Coronary artery (tissue), 2 donors: ENCODE data around the gene MDM1.

Source experiments
- DNase-seq: peaks from one replicate; pipeline ENCODE4 v3.0.0-alpha.2; 2017; ENCODE audit warnings: low spot score
- H3K27ac ChIP-seq, 2 donors: fragments of 200-600 bp; sonication (generic); one replicate each; pipeline ENCODE4 v1.5.1; 2016 to 2019
- H3K4me3 ChIP-seq: fragments of 200-600 bp; sonication (generic); 2 replicates; pipeline ENCODE4 v1.5.1; 2016; ENCODE audit warnings: mild to moderate bottlenecking, moderate library complexity
- TF ChIP-seq, protein P1 (sequence below): fragments of 200-600 bp; sonication (generic); IDR thresholded peaks from one replicate; pipeline ENCODE4 v1.5.1; 2019; ENCODE audit warnings: antibody characterized with exemption

The MDM1 gene

GRCh38 chr12:68321140-68321539, 11.0 kb downstream of the MDM1 start:
- DNase-seq = no peak
- TF ChIP-seq, protein P1, sequence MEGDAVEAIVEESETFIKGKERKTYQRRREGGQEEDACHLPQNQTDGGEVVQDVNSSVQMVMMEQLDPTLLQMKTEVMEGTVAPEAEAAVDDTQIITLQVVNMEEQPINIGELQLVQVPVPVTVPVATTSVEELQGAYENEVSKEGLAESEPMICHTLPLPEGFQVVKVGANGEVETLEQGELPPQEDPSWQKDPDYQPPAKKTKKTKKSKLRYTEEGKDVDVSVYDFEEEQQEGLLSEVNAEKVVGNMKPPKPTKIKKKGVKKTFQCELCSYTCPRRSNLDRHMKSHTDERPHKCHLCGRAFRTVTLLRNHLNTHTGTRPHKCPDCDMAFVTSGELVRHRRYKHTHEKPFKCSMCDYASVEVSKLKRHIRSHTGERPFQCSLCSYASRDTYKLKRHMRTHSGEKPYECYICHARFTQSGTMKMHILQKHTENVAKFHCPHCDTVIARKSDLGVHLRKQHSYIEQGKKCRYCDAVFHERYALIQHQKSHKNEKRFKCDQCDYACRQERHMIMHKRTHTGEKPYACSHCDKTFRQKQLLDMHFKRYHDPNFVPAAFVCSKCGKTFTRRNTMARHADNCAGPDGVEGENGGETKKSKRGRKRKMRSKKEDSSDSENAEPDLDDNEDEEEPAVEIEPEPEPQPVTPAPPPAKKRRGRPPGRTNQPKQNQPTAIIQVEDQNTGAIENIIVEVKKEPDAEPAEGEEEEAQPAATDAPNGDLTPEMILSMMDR = no peak
- no peak overlapping the region for H3K27ac ChIP-seq

GRCh38 chr12:68319988-68320623, 12.1 kb downstream of the MDM1 start:
- TF ChIP-seq, protein P1 = no peak
- DNase-seq = no peak
- Histone ChIP-seq H3K27ac (peak overlapping the region in 1 of 2 donors; percentile 22), H3K4me3 (no peak overlapping the region)

More at GRCh38 chr12:68321140-68321539, 11.0 kb downstream of the MDM1 start:
- H3K4me3 ChIP-seq = no peak overlapping the region

GRCh38 chr12:68317047-68317667, 15.0 kb downstream of the MDM1 start:
- TF ChIP-seq, protein P1 = peak; percentile 55
- H3K4me3 ChIP-seq = no peak overlapping the region
- no peak for DNase-seq
- no peak overlapping the region for H3K27ac ChIP-seq

GRCh38 chr12:68310370-68310769, 21.8 kb downstream of the MDM1 start:
- no peak for DNase-seq
- Histone ChIP-seq H3K4me3 (no peak overlapping the region), H3K27ac (no peak overlapping the region)
- TF ChIP-seq, protein P1 = no peak

GRCh38 chr12:68306564-68306963, 25.6 kb downstream of the MDM1 start:
- DNase-seq = no peak
- TF ChIP-seq, protein P1 = no peak
- Histone ChIP-seq H3K4me3 (no peak overlapping the region), H3K27ac (no peak overlapping the region)

DNA sequence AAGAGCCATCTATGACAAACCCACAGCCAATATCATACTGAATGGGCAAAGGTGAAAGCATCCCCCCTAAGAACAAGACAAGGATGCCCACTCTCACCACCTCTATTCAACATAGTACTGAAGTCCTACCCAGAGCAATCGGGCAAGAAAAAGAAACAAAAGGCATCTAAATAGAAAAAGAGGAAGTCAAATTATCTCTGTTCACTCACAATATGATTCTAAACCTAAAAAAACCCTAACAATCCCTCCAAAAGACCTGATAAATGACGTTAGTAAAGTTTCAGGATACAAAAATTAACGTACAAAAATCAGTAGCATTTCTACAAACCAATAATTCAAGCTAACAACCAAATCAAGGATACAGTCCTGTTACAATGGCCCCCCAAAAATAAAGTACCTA, 26.9 kb downstream of the MDM1 start:
- TF ChIP-seq, protein P1 = no peak
- DNase-seq = no peak
- Histone ChIP-seq H3K4me3 (no peak overlapping the region), H3K27ac (no peak overlapping the region)

GRCh38 chr12:68304626-68305025, 27.5 kb downstream of the MDM1 start:
- TF ChIP-seq, protein P1 = no peak
- DNase-seq = no peak
- H3K27ac ChIP-seq = no peak overlapping the region
- no peak overlapping the region for H3K4me3 ChIP-seq
